HUES48 (cell line): Measurements from ENCODE around the gene MRPS34.

Experiments
- H3K27ac ChIP-seq: one replicate; pipeline ENCODE4 v1.7.0; 2013; ENCODE audit warnings: low read depth, low read length, inconsistent platforms
- H3K27me3 ChIP-seq: 2 replicates; pipeline ENCODE4 v1.6.1; 2013; ENCODE audit warnings: mild to moderate bottlenecking, low read length; ENCODE audit not compliant: control insufficient read depth, insufficient read depth
- H3K36me3 ChIP-seq: 2 replicates; pipeline ENCODE4 v1.6.1; 2013; ENCODE audit warnings: low read length; ENCODE audit not compliant: control insufficient read depth, insufficient read depth
- H3K4me1 ChIP-seq: 2 replicates; pipeline ENCODE4 v1.6.1; 2013; ENCODE audit warnings: mild to moderate bottlenecking, low read length; ENCODE audit not compliant: control insufficient read depth, insufficient read depth
- H3K4me3 ChIP-seq: 2 replicates; pipeline ENCODE4 v1.5.1; 2013; ENCODE audit warnings: mild to moderate bottlenecking, low read depth, low read length
- H3K9ac ChIP-seq: 2 replicates; pipeline ENCODE4 v1.6.1; 2013; ENCODE audit warnings: mild to moderate bottlenecking, low read depth, low read length, moderate library complexity
- H3K9me3 ChIP-seq: 2 replicates; pipeline ENCODE4 v1.6.1; 2013; ENCODE audit warnings: low read length; ENCODE audit not compliant: control insufficient read depth, insufficient read depth

MRPS34 gene

GRCh38 chr16:1745900-1746692 lies 26.8 kb downstream of the MRPS34 start:
- H3K27me3 ChIP-seq: no peaks in the 10 kb centered on the region
- H3K4me3 ChIP-seq: no peak overlapping the region
- H3K36me3 ChIP-seq: peaks cover 31% of the 10 kb centered on the region
- peak overlapping the region; percentile 6 for H3K27ac ChIP-seq
- H3K4me1 ChIP-seq: no peaks in the 10 kb centered on the region
- no peak overlapping the region for H3K9ac ChIP-seq
- no peaks in the 10 kb centered on the region for H3K9me3 ChIP-seq

GRCh38 chr16:1745181-1745899 lies 27.6 kb downstream of the MRPS34 start:
- H3K4me3 ChIP-seq: no peak overlapping the region

GRCh38 chr16:1744338-1744840 lies 28.5 kb downstream of the MRPS34 start:
- Histone ChIP-seq H3K36me3 (peaks cover 27% of the 10 kb centered on the region), H3K4me1 (no peaks in the 10 kb centered on the region), H3K27me3 (no peaks in the 10 kb centered on the region), H3K4me3 (no peak overlapping the region), H3K27ac (no peak overlapping the region), H3K9me3 (peaks cover 5% of the 10 kb centered on the region), H3K9ac (no peak overlapping the region)

More at GRCh38 chr16:1745181-1745899, 27.6 kb downstream of the MRPS34 start:
- H3K27me3 ChIP-seq: no peaks in the 10 kb centered on the region
- no peaks in the 10 kb centered on the region for H3K4me1 ChIP-seq
- peaks cover 31% of the 10 kb centered on the region for H3K36me3 ChIP-seq
- peak overlapping the region; percentile 6 for H3K27ac ChIP-seq
- H3K9me3 ChIP-seq: no peaks in the 10 kb centered on the region
- no peak overlapping the region for H3K9ac ChIP-seq

- H3K9ac ChIP-seq: no peak overlapping the region
- H3K4me3 ChIP-seq: no peak overlapping the region
- peaks cover 19% of the 10 kb centered on the region for H3K36me3 ChIP-seq
These were observed 29.3 kb downstream of the MRPS34 start for GRCh38 chr16:1743376-1744337.

GRCh38 chr16:1741553-1742165 lies 31.3 kb downstream of the MRPS34 start:
- Histone ChIP-seq H3K9ac (no peak overlapping the region), H3K9me3 (peaks cover 32% of the 10 kb centered on the region), H3K4me1 (no peaks in the 10 kb centered on the region), H3K36me3 (peaks cover 14% of the 10 kb centered on the region; the same call in 1 of the 2 replicates), H3K4me3 (no peak overlapping the region), H3K27ac (no peak overlapping the region), H3K27me3 (no peaks in the 10 kb centered on the region)

More at GRCh38 chr16:1743376-1744337, 29.3 kb downstream of the MRPS34 start:
- no peaks in the 10 kb centered on the region for H3K4me1 ChIP-seq
- H3K27ac ChIP-seq: no peak overlapping the region
- no peaks in the 10 kb centered on the region for H3K27me3 ChIP-seq
- H3K9me3 ChIP-seq: peaks cover 12% of the 10 kb centered on the region

GRCh38 chr16:1740781-1741490 lies 32.0 kb downstream of the MRPS34 start:
- H3K27ac ChIP-seq: no peak overlapping the region
- no peak overlapping the region for H3K9ac ChIP-seq
- no peak overlapping the region for H3K4me3 ChIP-seq
- peaks cover 14% of the 10 kb centered on the region; the same call in 1 of the 2 replicates for H3K36me3 ChIP-seq
- no peaks in the 10 kb centered on the region for H3K27me3 ChIP-seq
- H3K9me3 ChIP-seq: peaks cover 40% of the 10 kb centered on the region
- no peaks in the 10 kb centered on the region for H3K4me1 ChIP-seq

- no peaks in the 10 kb centered on the region for H3K27me3 ChIP-seq
- peaks cover 47% of the 10 kb centered on the region for H3K9me3 ChIP-seq
- H3K9ac ChIP-seq: no peak overlapping the region
- no peaks in the 10 kb centered on the region for H3K4me1 ChIP-seq
- no peak overlapping the region for H3K27ac ChIP-seq
- peaks cover 8% of the 10 kb centered on the region; the same call in 1 of the 2 replicates for H3K36me3 ChIP-seq
- H3K4me3 ChIP-seq: no peak overlapping the region
These were observed 32.7 kb downstream of the MRPS34 start for GRCh38 chr16:1740234-1740633.

GRCh38 chr16:1734816-1735215 lies 38.1 kb downstream of the MRPS34 start:
- H3K9ac ChIP-seq: no peak overlapping the region
- no peak overlapping the region for H3K27ac ChIP-seq
- H3K36me3 ChIP-seq: peaks cover 4% of the 10 kb centered on the region
- H3K9me3 ChIP-seq: peaks cover 56% of the 10 kb centered on the region
- H3K27me3 ChIP-seq: no peaks in the 10 kb centered on the region
- H3K4me1 ChIP-seq: no peaks in the 10 kb centered on the region
- no peak overlapping the region for H3K4me3 ChIP-seq

- peaks cover 49% of the 10 kb centered on the region for H3K9me3 ChIP-seq
- H3K9ac ChIP-seq: no peak overlapping the region
- H3K27me3 ChIP-seq: no peaks in the 10 kb centered on the region
- no peaks in the 10 kb centered on the region for H3K4me1 ChIP-seq
- no peak overlapping the region for H3K27ac ChIP-seq
- H3K36me3 ChIP-seq: peaks cover 5% of the 10 kb centered on the region
- H3K4me3 ChIP-seq: no peak overlapping the region
These were observed 38.8 kb downstream of the MRPS34 start for GRCh38 chr16:1734123-1734522.
